OCI-M2 (cell line): ENCODE measurements around the gene ECE1.

Experiments
- DNase-seq: peaks from one replicate; lab custom pipeline; 2025; ENCODE audit not compliant: unreplicated experiment; lab: John Stamatoyannopoulos, UW

The ECE1 gene

DNA sequence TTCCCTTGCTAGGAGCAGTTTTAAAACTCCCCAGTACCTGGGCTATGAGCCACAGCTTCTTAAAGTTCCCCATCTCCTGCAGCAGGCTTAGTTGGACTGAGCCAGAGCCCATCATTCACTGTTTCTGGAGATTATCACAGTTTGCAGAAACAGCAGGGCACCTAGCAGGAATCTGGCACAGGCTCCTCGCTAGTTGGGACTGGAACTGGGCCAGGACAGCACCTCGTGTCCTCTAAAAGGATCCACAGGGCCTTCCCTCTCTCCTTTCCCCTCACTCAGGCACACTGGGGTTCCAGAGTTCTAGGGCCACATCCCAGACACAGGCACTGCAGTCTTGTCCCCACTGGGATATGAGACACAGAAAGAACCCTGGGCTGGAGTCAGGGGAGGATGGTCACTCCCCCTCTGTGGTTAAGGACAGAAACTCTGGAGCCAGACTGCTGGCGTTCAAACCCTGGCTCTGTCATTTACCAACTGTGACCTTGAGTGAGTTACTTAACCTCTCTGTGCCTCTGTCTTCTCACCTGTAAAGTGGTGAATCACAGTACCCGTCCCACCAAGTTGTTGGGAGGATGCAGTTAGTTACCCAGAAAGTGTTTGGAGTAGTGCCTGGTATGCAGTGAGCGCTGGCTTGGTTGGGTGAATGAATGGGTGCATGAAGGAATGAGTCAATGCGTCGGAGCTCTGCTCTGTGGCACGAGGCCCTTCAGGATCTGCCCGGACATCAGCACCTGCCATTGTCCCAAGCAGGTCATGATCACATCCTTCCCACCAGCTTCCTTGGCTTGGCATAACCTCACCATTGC, 18.8 kb upstream of the ECE1 start:
- no peak for DNase-seq

DNA sequence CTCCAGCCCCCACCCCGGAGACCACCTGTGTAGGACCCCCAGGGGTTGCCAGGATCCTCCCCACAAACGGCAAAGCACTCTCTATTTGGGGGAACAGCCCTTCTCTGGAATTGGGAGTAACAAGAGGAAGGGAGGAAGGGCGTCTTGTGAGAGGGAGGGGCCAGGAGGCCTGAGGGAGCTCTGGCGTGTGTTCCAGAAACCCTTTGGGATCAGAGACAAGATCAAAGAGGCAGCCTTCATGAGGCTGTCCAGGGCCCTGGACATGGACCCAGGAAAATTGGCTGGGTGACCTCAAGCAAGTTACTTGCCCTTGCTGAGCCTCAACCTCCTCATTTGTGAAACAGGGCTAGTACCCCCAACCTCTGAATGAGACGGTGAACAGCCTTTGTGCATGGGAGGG, 18.1 kb upstream of the ECE1 start:
- no peak for DNase-seq

DNA sequence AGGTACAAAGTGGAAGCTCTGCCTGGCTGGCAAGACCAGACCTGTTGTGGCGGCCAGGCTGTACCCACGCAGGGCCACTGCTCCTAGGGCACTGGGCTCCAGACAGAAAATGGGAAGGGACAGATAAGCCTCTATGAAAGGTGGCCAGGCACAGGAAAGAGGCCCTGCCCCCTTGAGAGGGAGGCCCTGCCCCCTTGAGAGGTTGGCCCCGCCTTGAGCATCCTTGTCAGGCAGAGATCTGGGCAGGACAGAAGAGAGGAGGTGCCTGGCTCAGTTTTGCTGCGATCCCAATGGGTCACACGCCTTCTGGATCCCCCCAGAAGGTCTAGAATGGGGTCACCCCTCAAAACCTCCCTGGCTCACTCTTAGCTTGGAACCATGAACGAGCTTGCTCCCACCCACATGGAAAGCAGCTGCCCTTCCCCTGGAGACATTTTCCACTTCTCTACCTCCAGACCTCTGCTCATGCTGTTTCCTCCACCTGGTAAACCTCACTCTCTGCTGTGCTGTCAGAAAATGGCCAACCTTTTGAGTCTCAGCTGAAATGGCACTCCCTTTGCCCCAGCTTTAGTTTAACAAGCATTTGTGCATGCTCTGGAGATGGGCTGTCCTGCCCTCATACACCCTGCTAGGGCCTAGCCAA, 17.5 kb upstream of the ECE1 start:
- DNase-seq, result no peak

DNA sequence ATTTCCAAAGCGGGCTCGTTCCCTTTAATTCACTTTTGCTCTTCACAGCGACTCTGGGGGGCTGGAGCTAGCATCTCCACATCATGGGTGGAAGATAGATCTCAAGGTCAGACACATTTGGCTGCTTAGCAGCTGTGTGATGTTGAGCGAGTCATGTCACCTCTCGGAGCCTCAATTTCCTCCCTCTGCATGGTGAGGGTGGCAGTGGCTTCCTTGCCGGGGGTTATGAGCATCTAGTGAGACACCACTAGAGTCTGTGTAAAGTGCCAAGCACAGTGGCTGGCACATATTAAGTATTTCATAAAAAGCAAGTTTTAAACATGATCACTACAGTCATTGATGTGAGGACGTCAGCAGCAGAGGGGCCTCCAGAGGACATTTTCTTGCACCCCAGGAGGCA, 16.9 kb upstream of the ECE1 start:
- no peak for DNase-seq

DNA sequence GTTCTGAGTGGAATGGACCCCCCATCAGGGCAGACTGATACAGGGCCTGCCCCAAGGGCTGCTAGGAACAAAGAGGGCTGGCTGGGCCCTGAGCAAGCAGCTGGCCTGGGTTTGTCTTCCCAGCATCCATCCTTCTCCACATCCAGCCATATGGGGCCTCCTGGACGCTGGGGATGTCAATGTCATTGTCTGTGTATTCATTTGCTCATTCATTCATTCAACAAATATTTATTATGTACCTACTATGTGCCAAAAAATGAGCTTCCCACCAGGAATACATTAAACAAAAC, 15.6 kb upstream of the ECE1 start:
- DNase-seq, result no peak

DNA sequence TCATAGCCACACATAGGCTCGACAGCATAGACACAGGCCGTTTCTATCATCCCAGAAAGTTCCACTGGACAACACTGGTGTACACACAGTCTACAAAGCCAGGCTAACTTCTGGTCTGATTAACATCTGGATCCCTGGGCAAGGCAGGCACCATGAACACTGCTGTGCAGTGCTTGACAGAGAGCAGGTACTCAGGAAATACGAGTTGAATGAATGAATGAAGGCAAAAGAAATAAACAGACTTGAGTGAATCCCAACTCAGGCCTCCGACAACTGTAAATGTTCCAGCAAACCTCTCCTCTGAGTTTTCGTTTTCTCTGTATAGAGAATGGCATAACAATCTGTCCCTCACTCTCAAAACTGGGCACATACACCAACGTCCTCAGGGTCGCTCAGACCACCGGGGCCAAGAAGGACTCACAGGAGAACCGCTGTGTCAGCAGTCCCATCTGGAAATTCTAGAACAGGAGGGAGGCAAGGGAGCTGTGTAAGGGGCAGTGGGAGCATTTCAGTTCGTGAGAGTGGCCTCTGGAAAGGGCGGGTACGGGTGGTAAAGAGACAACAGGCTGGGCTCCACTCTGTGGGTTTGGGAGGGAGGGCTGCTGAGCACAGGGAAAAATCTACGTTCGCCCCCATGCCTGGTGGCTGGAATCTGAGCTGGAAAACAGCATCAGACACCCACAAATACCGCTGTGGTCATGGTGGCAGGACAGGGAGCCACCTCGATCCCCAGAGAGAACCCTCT, 15.1 kb upstream of the ECE1 start:
- no peak for DNase-seq

DNA sequence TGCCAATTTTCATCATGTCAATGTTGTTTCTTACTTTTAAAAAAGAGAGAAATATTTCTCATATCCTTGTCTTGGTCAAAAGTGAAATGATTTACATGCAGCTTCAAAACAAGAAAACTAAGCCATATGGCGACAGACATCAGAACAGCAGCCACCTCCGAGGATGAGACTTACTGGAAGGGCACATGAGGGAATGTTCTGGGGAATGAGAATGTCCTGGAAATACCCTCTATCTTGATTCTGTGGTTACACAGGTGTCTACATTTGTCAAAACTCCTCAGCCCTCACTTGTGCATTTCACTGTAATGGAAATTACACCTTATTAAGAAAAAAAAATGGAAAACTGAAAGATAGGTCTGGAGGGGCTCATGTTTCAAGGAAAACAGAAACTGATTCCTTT, 14.2 kb upstream of the ECE1 start:
- DNase-seq, result no peak

DNA sequence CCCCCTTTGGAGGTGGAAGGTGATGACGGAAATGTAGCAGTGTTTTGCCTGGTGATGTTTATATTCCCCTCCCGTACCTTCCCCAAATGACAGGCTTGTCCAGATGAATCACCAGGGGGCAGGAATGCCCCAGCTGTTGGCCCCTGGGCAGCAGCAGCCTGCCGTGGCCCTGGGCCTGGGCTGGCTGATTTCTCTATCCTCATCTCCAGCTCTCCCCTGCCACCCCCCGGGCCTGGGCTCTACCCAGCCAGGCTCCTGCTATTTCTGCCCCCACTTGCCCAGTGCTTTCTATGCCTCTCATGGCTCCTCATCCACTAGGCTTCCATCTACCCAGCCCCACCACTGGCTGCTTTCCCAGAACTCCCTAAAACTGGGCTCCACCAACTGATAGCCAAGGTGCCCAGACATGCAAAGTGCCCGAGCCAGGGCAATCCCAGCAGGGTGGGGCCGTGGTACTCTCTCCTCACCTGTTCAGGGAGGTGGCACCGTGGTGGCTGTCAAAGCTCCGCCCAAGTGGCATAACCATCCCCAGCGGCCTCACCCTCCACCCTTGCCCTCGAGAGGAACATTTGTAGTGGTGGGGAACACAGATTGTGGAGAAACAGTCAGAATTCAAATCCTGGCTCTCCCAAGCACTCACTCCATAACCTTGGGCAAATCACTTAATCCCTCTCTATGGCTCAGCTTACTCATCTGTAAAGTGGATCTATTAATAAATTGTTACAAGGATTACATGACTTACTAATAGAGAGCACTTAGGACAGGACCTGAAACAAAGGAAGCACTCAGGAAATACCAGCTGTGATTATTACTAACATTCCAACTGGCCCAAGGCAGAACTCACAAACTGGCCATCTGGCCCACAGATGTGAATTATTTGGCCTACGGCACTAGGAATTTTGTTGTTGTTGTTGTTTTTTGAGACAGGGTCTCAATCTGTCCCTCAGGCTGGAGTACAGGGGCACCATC, 12.8 kb upstream of the ECE1 start:
- no peak for DNase-seq

DNA sequence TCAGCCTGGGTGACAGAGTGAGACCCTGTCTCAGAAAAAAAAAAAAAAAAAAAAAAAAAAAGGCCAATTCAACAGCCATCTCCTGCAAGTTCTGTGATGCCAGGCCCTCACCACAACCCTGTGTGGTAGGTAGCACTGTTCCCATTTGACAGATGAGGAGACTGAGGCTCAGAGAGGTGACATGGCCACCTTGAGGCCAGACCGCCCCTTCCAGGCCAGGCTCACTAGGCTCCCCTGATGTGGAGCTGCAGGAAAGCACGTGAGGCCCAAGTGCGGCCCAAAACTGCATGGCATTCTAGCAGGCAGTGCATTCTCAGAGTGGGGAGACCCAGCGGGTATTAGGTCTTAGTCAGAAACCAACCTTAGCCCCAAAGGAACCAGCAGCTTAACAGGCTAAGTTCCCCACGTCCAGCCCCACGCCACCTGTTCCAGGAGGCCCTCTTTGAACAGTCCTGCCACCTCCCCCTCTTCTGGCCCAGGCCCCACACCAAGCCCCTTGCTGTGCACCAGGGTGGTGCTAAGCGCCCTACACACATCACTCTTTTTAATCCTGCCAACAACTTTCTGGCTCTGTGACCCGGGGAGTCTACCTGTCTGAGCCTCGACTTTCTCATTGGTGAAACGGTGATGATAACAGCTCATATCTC, 11.7 kb upstream of the ECE1 start:
- DNase-seq, result no peak

DNA sequence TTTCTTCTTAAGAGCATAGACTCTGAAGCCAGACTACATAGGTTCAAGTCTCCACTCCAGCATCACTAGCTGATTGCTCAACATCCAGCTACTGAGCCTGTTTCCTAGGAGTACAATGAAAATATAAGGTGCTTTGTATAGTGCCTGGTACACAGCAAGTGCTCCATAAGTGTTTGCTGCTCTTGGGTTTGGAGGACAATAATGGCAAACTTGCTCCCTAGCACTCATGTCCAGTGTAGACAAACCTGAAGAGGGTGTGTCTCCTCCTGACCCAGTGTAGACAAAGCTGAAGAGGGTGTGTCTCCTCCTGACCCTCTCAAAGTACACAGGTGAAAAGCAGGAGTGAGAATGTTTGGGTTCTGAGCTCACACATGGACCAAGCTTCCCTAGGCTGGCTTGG, 10.5 kb upstream of the ECE1 start:
- no peak for DNase-seq

DNA sequence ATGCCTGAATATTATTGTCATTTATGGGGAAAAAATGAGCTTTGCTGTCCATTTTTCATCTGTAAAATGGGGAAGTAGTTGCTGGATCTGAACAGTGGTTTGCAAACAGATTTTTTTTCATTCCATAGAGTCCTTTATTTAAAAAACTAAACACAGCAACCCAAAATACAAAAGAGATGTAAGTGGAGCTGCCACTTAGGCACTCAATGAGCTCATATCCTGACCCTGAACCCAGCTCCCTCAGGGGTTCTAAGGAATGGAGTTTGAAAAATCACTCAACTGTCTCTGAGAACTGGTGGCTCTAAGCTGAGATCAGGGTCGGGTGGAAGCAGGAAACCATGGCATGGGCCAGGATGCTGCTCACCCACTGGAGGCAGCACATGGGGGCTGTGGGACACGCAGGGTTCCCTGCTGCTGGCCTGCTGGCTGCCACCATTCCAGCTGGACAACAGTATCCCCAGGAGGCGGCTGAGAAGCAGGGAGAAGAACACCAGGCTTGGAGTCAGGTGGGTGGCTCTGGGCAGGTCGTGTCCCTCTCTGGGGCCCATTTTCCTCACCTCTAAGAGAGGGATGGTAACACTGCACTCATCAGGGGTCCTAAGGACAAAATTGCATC, 9.6 kb upstream of the ECE1 start:
- DNase-seq, result no peak

DNA sequence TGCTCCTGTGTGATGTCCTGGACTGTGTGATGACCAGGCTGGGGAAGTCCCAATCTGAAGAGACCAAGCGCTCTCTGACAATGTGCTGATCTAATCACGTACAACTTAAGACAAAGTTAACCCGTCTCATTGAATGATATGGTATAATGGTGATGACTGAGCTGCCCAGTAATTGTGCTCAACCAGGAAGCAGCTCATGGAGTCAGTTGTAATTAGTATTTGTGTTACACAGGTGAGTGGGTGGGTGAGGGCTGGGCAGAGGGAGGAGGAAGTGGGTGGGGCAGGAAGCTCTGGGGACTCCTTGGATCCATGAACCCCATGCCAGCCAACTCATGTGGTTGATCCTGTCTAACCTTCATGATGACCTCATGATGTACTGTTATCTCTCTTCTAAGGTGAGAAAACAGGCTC, 8.7 kb upstream of the ECE1 start:
- no peak for DNase-seq

DNA sequence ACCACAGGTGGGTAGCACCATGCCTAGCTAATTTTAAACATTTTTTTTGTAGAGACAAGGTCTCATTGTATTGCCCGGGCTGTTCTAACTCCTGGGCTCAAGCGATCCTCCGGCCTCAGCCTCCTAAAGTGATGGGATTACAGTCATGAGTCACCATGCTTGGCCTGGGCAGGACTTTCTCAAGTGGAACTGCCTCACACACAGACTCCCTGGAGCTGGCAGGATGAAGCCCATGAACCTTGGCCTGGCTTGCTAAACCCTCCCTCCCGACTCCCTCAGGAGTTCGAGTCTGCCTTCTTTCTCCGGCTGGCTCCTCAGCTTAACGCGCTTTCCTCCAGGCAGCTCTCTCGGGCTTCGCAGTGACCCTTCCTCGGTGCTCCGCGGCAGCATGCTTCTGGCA, 7.7 kb upstream of the ECE1 start:
- DNase-seq, result no peak

DNA sequence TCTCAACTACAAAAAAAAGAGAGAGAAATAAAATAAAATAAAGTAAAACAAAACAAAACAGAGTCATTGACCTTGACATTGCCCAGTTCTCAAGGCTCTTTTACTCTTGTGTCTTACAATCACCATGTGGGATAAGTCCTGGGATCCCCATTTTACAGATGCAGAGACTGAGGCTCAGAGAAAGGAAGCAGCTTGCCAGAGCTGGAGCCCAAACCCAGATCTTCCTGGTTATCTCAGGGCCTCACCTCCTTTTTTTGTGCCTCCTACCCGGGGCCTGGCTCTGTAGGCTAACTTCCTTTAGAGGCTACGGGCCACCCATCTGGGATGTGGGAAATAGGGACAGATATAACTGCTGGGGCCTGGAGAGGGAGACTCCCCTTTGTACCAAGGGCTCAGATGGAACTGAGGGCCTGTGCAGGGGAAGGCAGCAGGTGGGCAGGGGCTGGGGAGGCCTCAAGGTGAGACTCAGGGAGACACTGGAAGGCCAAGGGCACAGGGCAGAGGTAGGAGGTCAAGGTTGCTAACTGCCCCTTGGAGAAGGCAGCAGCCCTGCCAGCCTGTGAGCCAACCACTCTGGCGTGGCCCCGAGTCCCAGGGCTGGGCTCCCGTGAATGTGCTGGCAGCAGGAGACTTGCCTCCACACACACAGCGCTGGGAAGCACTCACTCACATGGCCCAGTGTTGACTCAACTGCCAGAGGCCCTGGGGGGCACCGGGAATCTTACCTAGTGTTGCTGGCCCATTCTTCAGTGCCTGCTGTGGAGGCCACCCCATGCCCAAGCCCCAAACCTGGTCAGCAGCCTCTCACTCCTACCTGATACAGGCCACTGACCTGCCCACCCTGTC, 6.5 kb upstream of the ECE1 start:
- DNase-seq, result no peak

DNA sequence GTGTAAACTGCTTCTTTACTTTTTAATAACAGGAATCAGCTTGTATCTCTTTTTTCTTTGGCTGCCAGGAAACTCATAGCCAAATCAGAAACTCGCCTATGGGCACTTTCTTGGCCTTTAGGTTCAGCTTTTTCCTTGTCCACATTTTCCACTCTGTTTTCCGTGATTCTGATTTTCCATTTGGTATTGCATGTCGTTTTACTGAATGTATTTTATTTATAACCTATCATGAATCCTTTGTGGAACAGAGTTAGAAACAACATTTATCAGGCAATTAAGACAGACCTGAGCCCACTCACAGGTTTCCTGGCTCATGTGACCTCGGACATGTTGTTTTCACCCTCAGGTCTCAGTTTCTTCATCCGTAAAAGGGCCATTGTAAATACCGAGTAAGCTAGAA, 5.3 kb upstream of the ECE1 start:
- DNase-seq, result no peak

DNA sequence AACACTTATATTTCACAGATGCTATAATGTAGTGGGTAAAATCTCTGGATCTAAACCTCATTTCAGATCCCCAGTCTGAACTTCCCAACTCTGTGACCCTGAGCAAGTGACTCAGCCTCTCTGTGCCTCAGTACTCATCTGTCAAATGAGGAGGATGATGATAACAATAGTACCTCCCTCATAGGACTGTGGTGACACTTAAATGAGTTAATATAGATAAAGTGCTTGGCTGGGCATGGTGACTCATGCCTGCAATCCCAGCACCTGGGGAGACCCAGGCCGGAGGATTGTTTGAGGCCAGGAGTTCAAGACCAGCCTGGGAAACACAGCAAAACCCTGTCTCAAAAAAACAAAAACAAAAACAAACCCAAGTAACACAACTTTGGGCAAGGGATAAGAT, 4.7 kb upstream of the ECE1 start:
- no peak for DNase-seq

DNA sequence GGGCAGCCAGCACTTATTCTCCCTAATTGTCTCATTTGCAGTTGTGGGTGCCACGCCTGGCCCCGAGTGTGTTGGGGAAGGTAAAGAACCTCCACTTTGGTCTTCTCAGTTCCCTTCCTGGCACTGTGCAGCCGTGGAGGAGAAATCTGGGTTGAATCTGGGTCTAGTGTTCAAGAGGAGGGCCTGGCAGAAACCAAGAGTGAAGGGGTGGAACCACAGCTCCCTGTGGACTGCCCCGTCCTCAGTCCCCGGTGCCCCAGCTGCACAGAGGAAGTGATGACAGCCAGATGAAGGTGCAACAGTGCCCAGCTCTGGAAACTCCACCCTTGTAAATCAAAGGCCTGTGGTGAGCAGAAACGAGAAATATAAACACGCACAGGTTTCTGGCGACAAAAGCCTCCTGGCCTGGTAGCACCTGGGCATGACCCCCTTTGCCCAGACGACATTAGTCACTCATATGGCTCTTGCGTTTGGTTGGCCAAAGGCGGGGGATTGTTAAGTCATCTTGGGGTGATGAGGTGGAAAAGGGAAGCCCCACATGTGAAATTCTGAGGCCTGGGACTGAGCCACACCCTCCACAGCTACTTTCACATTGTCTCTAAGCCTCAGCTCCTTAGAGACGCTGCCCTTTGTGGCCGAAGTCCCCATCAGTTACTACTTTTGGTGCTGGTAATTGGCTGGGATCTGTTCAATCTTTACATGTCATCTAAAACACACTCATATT, 4.2 kb upstream of the ECE1 start:
- no peak for DNase-seq

DNA sequence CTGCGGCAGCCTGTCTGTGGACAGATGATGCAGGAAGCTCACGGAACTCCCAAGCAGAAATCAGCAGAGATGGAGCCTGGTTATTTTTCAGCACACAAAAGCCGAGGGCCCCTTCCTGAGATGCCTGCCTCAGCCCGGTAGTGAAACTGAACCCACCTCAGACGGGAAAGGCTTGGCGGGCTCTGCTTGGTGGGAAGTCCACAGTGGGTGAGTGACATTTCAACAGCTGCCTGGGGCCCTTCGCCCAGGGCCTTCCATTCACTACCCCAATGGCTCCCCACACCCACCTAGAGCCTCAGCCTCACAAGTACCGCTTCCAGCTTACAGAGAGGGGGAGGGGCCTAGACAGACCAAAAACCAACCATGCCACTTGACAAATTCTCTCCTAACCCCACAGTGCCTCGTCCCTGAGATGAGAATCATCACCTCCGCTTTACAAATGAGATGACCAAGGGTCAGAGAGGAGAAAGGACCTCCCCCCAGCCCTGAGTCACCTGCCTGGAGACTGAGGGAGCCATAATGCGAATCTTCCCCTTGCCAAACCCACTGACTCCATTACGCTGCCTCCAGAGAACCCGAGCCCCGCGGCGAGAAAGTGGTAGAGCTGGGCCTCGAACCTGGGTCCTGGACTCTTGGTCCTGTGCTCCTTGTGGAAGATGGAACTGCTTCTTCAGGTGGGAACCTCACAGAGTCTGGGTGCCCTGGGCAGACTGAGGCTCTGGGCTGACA, 3.4 kb upstream of the ECE1 start:
- no peak for DNase-seq
